ENCODE results near the gene USH1G.
"Not testable (repeated sequence)": the region's sequence is repeated elsewhere in the genome, so short reads cannot be mapped to it uniquely, and the experiment has no call there.

- TF ChIP-seq CTCF (CRISPR knock-in tag; IDR thresholded peaks at IDR 0.05); TAF1 (CRISPR knock-in tag; IDR thresholded peaks at IDR 0.05); EZH2 (conservative IDR thresholded peaks at IDR 0.05; ENCODE audit: low read depth, low read length); ZIK1 (CRISPR knock-in tag; IDR thresholded peaks at IDR 0.05; ENCODE audit: borderline replicate concordance, low read depth); MIER2 (CRISPR knock-in tag; IDR thresholded peaks at IDR 0.05); TRIM24 (CRISPR knock-in tag; IDR thresholded peaks at IDR 0.05); HNRNPH1 (optimal IDR thresholded peaks at IDR 0.05; ENCODE audit: low read depth, low read length); ZNF749 (CRISPR knock-in tag; IDR thresholded peaks at IDR 0.05; ENCODE audit: borderline replicate concordance); ZSCAN9 (CRISPR knock-in tag; IDR thresholded peaks at IDR 0.05; ENCODE audit: borderline replicate concordance); HMG20A (CRISPR knock-in tag; IDR thresholded peaks at IDR 0.05; ENCODE audit: borderline replicate concordance); ONECUT2 (CRISPR knock-in tag; IDR thresholded peaks at IDR 0.05); MAX (IDR thresholded peaks at IDR 0.05); FOXJ3 (CRISPR knock-in tag; IDR thresholded peaks at IDR 0.05; ENCODE audit: borderline replicate concordance); ATRX (CRISPR knock-in tag; IDR thresholded peaks at IDR 0.05; ENCODE audit: borderline replicate concordance): not testable (repeated sequence)
These were observed 53.0 kb downstream of the USH1G start for GRCh38 chr17:74870028-74870427.

All from HepG2 (cell line).